HS-5 (cell line): Measurements from ENCODE around the gene DHRS12.

Experiments
- DNase-seq: peaks from one replicate; pipeline ENCODE4 v3.0.0-alpha.2; 2012; ENCODE audit warnings: low read depth

The DHRS12 gene

GRCh38 chr13:51724721-51725120 lies 79.2 kb downstream of the DHRS12 start:
- DNase-seq: no peak

- DNase-seq: no peak
Observed at GRCh38 chr13:51723529-51723928, 80.4 kb downstream of the DHRS12 start.

- no peak for DNase-seq
Observed at GRCh38 chr13:51721496-51721895, 82.5 kb downstream of the DHRS12 start.

GRCh38 chr13:51719394-51719793 lies 84.6 kb downstream of the DHRS12 start:
- no peak for DNase-seq
